ENCODE results near the gene CD3G. TPM values are rescaled to one million over a fixed set of nuclear protein-coding genes. Genes with fewer than 3 reads are reported as not detected.
A peak's percentile ranks its signal among the peaks of the same experiment; 100 is the strongest.

Gene CD3G
- polyA plus RNA-seq, 3 donors = 0.84 to 1.9 TPM; not detected in 1

- Histone ChIP-seq H3K4me2 (replicated peaks; ENCODE audit: extremely low read depth, low read length, poor library complexity, severe bottlenecking) (no peak overlapping the region), H3K9me3 (replicated peaks in 1 of 2; ENCODE audit: control insufficient read depth in 1 of 2, insufficient read depth in 1 of 2, low read length in 2 of 2) (no peaks in the 10 kb centered on the region), H3K79me2 (ENCODE audit: insufficient read depth, low read length) (no peaks in the 10 kb centered on the region), H3K4me1 (ENCODE audit: control insufficient read depth in 1 of 2, insufficient read depth in 2 of 2, low read length in 2 of 2) (peaks cover 47 to 58% of the 10 kb centered on the region in 2 donors), H3K9ac (ENCODE audit: insufficient read depth, low read length, poor library complexity, severe bottlenecking) (no peak overlapping the region), H3K4me3 (replicated peaks in 1 of 3; ENCODE audit: low read depth in 2 of 3, low read length in 3 of 3) (no peak overlapping the region), H4K20me1 (ENCODE audit: insufficient read depth, low read length) (no peaks in the 10 kb centered on the region), H3K27me3 (ENCODE audit: control insufficient read depth in 2 of 2, insufficient read depth in 2 of 2, low read length in 2 of 2) (no peaks in the 10 kb centered on the region), H3K27ac (ENCODE audit: low read depth in 1 of 2, low read length in 2 of 2) (no peak overlapping the region), H2AFZ (ENCODE audit: insufficient read depth, low read depth, low read length, poor library complexity, severe bottlenecking) (no peak overlapping the region), H3K36me3 (replicated peaks in 1 of 2; ENCODE audit: control insufficient read depth in 1 of 2, insufficient read depth in 2 of 2, low read length in 2 of 2) (no peaks in the 10 kb centered on the region)
- no peak for TF ChIP-seq CTCF (IDR thresholded peaks at IDR 0.05)
- intact Hi-C loops (cut with micrococcal nuclease) = no loop called here
- Mint-ChIP-seq H3K4me1 (peaks cover 52% of the 10 kb centered on the region), H3K27me3 (ENCODE audit: low read depth in 3 of 3) (peaks cover 2 to 4% (median 2%) of the 10 kb centered on the region in 3 donors), H3K9me3 (peaks cover 0 to 4% (median 0%) of the 10 kb centered on the region in 7 donors), H3K4me3 (no peak overlapping the region), H3K27ac (peak overlapping the region in 1 of 7 donors; percentile 26), H3K36me3 (no peaks in the 10 kb centered on the region)
- no peak for DNase-seq
- no CpG with 5 or more reads among the region's 5 CpGs for WGBS (ENCODE audit: insufficient coverage)
Measured at GRCh38 chr11:118321386-118322082, 22.6 kb upstream of the CD3G start.

GRCh38 chr11:118322721-118323120 lies 21.4 kb upstream of the CD3G start:
- no peak overlapping the region for H3K4me3 ChIP-seq (replicated peaks in 1 of 3; ENCODE audit: low read depth in 2 of 3, low read length in 3 of 3)
- 98% methylated on average over 17 of the region's 19 CpGs for WGBS (ENCODE audit: insufficient coverage)
- no peak overlapping the region for H2AFZ ChIP-seq (ENCODE audit: insufficient read depth, low read depth, low read length, poor library complexity, severe bottlenecking)
- no peaks in the 10 kb centered on the region for H3K9me3 ChIP-seq (replicated peaks in 1 of 2; ENCODE audit: control insufficient read depth in 1 of 2, insufficient read depth in 1 of 2, low read length in 2 of 2)
- peaks cover 2% of the 10 kb centered on the region in 3 donors for H3K27me3 Mint-ChIP-seq (ENCODE audit: low read depth in 3 of 3)
- H4K20me1 ChIP-seq (ENCODE audit: insufficient read depth, low read length) = no peaks in the 10 kb centered on the region
- H3K27ac Mint-ChIP-seq = peak overlapping the region in 1 of 7 donors; percentile 32
- H3K4me2 ChIP-seq (replicated peaks; ENCODE audit: extremely low read depth, low read length, poor library complexity, severe bottlenecking) = no peak overlapping the region
- H3K79me2 ChIP-seq (ENCODE audit: insufficient read depth, low read length) = no peaks in the 10 kb centered on the region
- H3K36me3 ChIP-seq (replicated peaks in 1 of 2; ENCODE audit: control insufficient read depth in 1 of 2, insufficient read depth in 2 of 2, low read length in 2 of 2) = no peaks in the 10 kb centered on the region
- no peaks in the 10 kb centered on the region for H3K27me3 ChIP-seq (ENCODE audit: control insufficient read depth in 2 of 2, insufficient read depth in 2 of 2, low read length in 2 of 2)
- no peak for DNase-seq
- no peak overlapping the region for H3K4me3 Mint-ChIP-seq
- intact Hi-C loops (cut with micrococcal nuclease) = no loop called here
- TF ChIP-seq CTCF (IDR thresholded peaks at IDR 0.05) = no peak
- H3K9ac ChIP-seq (ENCODE audit: insufficient read depth, low read length, poor library complexity, severe bottlenecking) = no peak overlapping the region
- peaks cover 35 to 46% of the 10 kb centered on the region in 2 donors for H3K4me1 ChIP-seq (ENCODE audit: control insufficient read depth in 1 of 2, insufficient read depth in 2 of 2, low read length in 2 of 2)
- H3K4me1 Mint-ChIP-seq = peaks cover 41% of the 10 kb centered on the region
- H3K9me3 Mint-ChIP-seq = peaks cover 0 to 2% (median 0%) of the 10 kb centered on the region in 7 donors
- H3K27ac ChIP-seq (ENCODE audit: low read depth in 1 of 2, low read length in 2 of 2) = no peak overlapping the region
- H3K36me3 Mint-ChIP-seq = no peaks in the 10 kb centered on the region

Data from CD14-positive monocyte (primary cell).